ENCODE data around the gene UBXN11.

GRCh38 chr1:26353210-26353859 is 46.9 kb upstream of the UBXN11 start:
- TF ChIP-seq GATA2 (IDR thresholded peaks at IDR 0.05; ENCODE audit: low read depth, low read length) (no peak), GATA3 (IDR thresholded peaks at IDR 0.05; ENCODE audit: low read depth, low read length) (no peak)
